Measurements from ENCODE around the gene KLK15. TPM values are rescaled to one million over a fixed set of nuclear protein-coding genes. Genes with fewer than 3 reads are reported as not detected.

The KLK15 gene
- total RNA-seq, 1 donor from 2014 or later: not detected

GRCh38 chr19:50808856-50809255 is 24.5 kb downstream of the KLK15 start:
- no peak for TF ChIP-seq CTCF (IDR thresholded peaks at IDR 0.05; ENCODE audit: insufficient read depth, low read depth, low read length)
- no peak for TF ChIP-seq EZH2 (IDR thresholded peaks at IDR 0.05; ENCODE audit: insufficient read depth, low read length)
- peaks cover 15% of the 10 kb centered on the region for H3K27me3 Mint-ChIP-seq (ENCODE audit: low read depth, unreplicated experiment)
- no peak for FAIRE-seq

GRCh38 chr19:50804420-50805272 is 28.7 kb downstream of the KLK15 start:
- peaks cover 12% of the 10 kb centered on the region for H3K4me1 ChIP-seq (ENCODE audit: insufficient read depth, low read length)
- peak overlapping the region; percentile 94 for H3K9ac ChIP-seq (ENCODE audit: low read length)
- DNase-seq (ENCODE audit: low read depth) (peak; percentile 96), FAIRE-seq (no peak)
- H4K20me1 ChIP-seq (ENCODE audit: insufficient read depth, low read length): peaks cover 36% of the 10 kb centered on the region
- H2AFZ ChIP-seq (ENCODE audit: low read depth, low read length): peak overlapping the region; percentile 85
- Mint-ChIP-seq H3K4me3 (ENCODE audit: unreplicated experiment) (peak overlapping the region; percentile 100), H3K27ac (ENCODE audit: unreplicated experiment) (peak overlapping the region; percentile 100), H3K4me1 (ENCODE audit: low read depth, unreplicated experiment) (peaks cover 11% of the 10 kb centered on the region), H3K9me3 (ENCODE audit: unreplicated experiment) (peaks cover 3% of the 10 kb centered on the region), H3K27me3 (ENCODE audit: low read depth, unreplicated experiment) (no peaks in the 10 kb centered on the region), H3K36me3 (ENCODE audit: low read depth, unreplicated experiment) (peaks cover 11% of the 10 kb centered on the region)
- TF ChIP-seq CTCF (IDR thresholded peaks at IDR 0.05; ENCODE audit: insufficient read depth, low read depth, low read length): no peak
- TF ChIP-seq EZH2 (IDR thresholded peaks at IDR 0.05; ENCODE audit: insufficient read depth, low read length): no peak
- H3K4me3 ChIP-seq (ENCODE audit: insufficient read depth, low read depth, low read length): peak overlapping the region; percentile 93
- H3K9me3 ChIP-seq (ENCODE audit: insufficient read depth, low read depth, low read length): no peaks in the 10 kb centered on the region
- H3K36me3 ChIP-seq (ENCODE audit: insufficient read depth, low read length): peaks cover 6% of the 10 kb centered on the region
- H3K79me2 ChIP-seq (ENCODE audit: insufficient read depth, low read length): peaks cover 43% of the 10 kb centered on the region
- H3K27ac ChIP-seq (ENCODE audit: low read depth, low read length): peak overlapping the region; percentile 99
- no peaks in the 10 kb centered on the region for H3K27me3 ChIP-seq (ENCODE audit: insufficient read depth, low read length)
- peak overlapping the region; percentile 94 for H3K4me2 ChIP-seq (ENCODE audit: low read length)

More at GRCh38 chr19:50808856-50809255, 24.5 kb downstream of the KLK15 start:
- H3K9ac ChIP-seq (ENCODE audit: low read length): no peak overlapping the region
- no peaks in the 10 kb centered on the region for H3K9me3 ChIP-seq (ENCODE audit: insufficient read depth, low read depth, low read length)
- Mint-ChIP-seq H3K27ac (ENCODE audit: unreplicated experiment) (no peak overlapping the region), H3K36me3 (ENCODE audit: low read depth, unreplicated experiment) (no peaks in the 10 kb centered on the region), H3K9me3 (ENCODE audit: unreplicated experiment) (peaks cover 8% of the 10 kb centered on the region), H3K4me1 (ENCODE audit: low read depth, unreplicated experiment) (no peaks in the 10 kb centered on the region), H3K4me3 (ENCODE audit: unreplicated experiment) (no peak overlapping the region)
- H2AFZ ChIP-seq (ENCODE audit: low read depth, low read length): no peak overlapping the region
- no peak overlapping the region for H3K4me2 ChIP-seq (ENCODE audit: low read length)
- peaks cover 6% of the 10 kb centered on the region for H3K79me2 ChIP-seq (ENCODE audit: insufficient read depth, low read length)
- H3K27ac ChIP-seq (ENCODE audit: low read depth, low read length): no peak overlapping the region
- H4K20me1 ChIP-seq (ENCODE audit: insufficient read depth, low read length): peaks cover under 1% of the 10 kb centered on the region
- no peak overlapping the region for H3K4me3 ChIP-seq (ENCODE audit: insufficient read depth, low read depth, low read length)
- DNase-seq (ENCODE audit: low read depth): no peak
- no peaks in the 10 kb centered on the region for H3K36me3 ChIP-seq (ENCODE audit: insufficient read depth, low read length)
- peaks cover 4% of the 10 kb centered on the region for H3K4me1 ChIP-seq (ENCODE audit: insufficient read depth, low read length)
- no peaks in the 10 kb centered on the region for H3K27me3 ChIP-seq (ENCODE audit: insufficient read depth, low read length)

Data from astrocyte (in vitro differentiated cells and primary cell).